Germinal center (tissue), 1 donor: ENCODE data around the gene NLGN4X.

Experiments
- DNase-seq: peaks from one replicate; pipeline ENCODE4 v3.0.0; 2012; ENCODE audit warnings: mixed read lengths, low spot score

The NLGN4X gene

GRCh38 chrX:6228720-6229119 lies at the start of gene NLGN4X:
Gene NLGN4X (minus strand): TSS chrX:6228867. CDS start chrX:6151466, 77,401 bp downstream.
- no peak for DNase-seq

DNA sequence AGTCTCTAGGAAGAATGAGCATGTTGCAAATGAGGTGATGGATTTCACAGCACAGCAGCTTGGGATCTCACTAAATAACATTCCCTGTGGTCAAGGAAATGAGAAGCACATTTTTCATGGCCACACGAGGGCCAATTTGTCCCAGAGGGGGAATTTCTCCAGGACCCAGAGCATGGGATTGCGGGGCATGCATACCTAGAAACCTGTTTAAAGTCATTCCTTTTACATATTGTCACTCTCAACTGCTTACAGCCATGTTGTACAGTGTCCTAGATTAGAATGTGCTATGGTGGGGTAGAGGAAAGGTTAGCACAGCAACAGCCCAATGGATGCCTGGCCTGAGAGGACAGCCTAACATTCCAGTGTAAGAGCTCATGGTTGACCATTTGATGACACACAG lies 37.4 kb upstream of the NLGN4X start:
- no peak for DNase-seq

DNA sequence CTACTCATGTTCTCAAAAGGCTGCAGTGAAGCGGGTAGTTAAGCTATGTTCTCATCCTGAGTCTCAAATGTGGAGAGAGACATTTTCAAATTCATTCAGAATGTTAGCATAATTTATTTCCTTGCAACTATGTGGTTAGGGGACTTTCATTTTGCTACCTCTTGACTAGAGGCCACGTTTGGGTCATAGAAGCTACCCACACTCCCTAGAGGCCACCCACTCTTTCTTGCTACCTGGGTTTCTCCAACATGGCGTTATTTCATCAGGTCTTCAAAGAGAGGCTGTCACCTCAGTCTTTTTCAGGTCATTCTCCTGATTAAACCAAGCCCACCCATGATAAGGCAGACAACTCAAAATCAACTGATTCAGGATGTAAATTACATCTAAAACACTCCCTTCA lies 34.3 kb upstream of the NLGN4X start:
- DNase-seq = no peak

DNA sequence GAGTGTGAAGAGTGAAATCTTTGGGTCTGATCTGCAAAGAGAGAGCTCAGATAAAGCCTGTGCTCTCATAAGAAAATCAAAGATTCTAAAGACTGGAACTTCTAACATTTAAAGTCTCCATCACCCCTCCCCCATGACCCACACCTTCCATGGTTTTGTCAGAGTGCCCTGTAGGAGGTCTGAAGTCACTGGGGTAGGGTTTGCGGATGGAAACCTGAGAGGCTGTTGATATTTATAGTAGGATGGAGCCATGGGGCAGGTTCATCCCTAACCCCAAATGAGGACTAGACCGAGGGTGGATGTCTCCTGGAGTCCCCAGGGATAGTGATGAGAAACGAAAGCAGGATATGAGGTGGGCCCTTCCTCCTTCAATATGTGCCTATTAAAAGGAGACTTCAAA lies 28.4 kb upstream of the NLGN4X start:
- DNase-seq = no peak

DNA sequence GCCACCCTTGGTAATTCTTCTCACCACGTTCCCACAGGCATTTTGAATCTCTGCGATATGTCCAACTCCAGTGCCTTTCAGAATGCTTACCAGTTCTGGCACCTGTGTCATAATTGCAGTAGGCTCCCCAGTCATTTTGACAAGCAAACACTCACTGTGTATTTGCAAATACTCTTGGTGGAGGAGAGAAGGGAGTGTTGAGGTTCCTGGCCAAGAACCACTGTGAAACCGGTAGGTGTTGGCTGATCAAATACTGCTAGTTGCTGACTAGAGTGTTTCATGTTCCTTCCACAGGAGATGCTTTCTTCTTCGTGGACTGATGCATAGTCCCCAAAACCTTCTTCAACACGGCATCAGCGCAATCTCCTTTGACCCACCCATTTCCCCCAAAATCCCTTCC lies 16.0 kb upstream of the NLGN4X start:
- no peak for DNase-seq

DNA sequence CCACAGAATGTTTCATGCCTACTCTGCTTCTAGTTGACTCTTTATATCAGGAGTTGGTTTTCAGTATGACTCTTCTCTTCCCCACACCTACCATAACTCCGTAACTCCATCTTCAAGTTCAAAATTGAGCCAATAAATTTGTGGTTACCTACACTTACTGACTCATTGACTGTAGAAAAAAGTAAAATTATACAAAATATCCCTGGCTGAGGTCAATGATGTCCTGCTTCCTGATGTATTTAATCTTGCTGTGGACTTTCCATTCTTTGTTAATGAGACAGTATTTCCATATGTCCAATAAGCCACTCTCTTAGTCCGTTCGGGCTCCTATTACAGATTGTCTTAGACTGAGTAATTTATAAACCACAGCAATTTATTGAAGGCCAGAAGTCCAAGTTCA lies 9.9 kb upstream of the NLGN4X start:
- DNase-seq = no peak

- DNase-seq = no peak
Measured at GRCh38 chrX:6227935-6228334, 732 bp downstream of the NLGN4X start.

DNA sequence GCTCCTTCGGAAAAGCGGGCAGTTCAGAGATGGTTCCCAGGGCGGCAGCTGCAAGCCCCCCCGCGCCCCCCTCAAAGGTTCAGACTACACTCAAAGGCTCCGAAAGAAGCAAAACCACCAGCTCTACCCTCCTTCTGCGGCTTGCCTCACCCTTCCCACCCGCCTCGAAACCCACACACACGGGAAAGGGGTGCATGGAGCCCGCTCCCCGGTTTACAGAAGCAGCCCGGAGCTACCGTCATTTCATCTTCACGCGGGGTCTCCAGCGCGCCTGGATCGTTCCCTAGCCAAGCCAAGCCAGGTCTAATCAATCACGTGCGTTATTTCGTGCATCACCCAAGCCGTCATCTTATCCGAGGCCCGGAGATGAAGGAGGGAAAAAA lies 1.2 kb downstream of the NLGN4X start:
- DNase-seq = no peak

GRCh38 chrX:6226596-6227452 lies 1.8 kb downstream of the NLGN4X start:
- DNase-seq = no peak

- no peak for DNase-seq
Measured at GRCh38 chrX:6225911-6226595, 2.6 kb downstream of the NLGN4X start.

DNA sequence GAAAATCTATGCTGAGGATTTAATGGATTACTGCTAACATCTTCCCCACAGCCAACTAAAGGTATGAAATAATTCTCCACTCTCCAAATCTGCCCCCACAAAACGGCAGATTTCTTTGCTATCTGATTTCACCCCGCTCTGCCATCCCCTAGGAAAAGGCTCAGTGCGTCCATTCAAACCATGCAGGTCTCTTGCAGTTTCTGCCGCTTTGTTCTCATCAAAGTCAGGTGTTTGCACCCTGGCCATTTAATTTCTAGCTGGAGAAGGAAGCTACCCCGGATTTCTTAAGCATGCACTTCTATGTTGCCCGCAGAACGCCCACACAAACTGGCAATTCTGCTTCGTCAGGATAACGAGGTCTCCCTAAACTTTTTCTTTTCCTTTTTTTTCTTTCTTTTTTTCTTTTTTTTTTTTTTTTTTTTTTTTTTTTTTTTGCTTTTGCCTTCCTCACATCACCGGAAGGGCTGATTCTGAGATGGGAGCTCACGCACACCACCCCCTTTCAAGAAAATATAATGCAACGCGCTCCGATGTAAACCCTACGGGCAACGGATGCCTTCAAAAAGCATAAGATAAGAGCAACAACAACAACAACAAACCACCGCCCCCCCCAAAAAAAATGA lies 3.3 kb downstream of the NLGN4X start:
- no peak for DNase-seq

- no peak for DNase-seq
Measured at GRCh38 chrX:6223516-6223915, 5.2 kb downstream of the NLGN4X start.

GRCh38 chrX:6210230-6210629 lies 18.4 kb downstream of the NLGN4X start:
- DNase-seq = no peak

GRCh38 chrX:6203462-6204215 lies 25.0 kb downstream of the NLGN4X start:
- no peak for DNase-seq

DNA sequence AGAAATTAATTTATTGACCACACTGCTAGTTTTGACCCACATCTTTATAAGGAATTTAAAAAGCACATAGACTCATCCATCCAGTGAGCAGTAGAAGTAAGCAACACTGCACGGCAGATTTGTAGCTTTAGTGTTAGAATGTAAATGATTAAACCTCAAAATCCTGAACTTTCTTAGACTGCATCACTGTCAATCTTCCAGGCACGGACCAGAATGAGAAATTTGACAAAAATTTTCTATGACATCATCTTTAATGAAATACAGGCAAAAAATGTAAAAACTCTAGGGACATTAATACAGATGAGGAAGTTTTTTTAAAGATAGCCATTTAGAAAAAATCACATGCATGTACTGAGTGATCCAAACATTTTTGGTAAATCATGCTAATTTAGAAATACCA lies 29.2 kb downstream of the NLGN4X start:
- no peak for DNase-seq

- DNase-seq = no peak
Measured at GRCh38 chrX:6187256-6187655, 41.4 kb downstream of the NLGN4X start.

DNA sequence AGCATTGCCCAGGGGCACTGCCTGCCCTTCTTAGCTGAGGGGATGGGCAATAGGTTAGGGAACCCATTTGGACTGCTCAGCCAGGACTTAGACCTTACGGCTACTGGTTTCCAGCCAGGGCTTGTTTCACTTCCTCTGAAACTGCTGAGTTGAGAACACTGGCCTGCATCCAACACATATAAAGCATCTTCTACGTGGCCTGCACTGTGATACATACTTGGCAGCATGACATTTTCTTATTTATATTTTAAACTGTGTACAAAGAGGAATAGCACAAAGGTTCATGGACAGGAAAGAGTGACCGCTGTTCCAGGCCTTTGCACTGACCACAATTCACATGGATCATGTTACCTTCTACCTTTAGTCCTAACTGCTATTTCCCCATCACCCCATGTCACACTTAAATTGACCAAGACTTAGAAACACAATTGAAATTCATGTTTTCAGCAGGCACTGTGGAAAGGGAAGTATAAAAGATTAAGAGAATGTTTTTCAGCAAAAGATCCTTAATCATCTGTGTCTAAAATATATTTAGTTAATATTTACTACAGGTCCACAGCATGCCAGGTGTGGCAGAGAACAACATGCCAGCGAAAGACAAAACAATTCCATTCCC lies 43.7 kb downstream of the NLGN4X start:
- no peak for DNase-seq

DNA sequence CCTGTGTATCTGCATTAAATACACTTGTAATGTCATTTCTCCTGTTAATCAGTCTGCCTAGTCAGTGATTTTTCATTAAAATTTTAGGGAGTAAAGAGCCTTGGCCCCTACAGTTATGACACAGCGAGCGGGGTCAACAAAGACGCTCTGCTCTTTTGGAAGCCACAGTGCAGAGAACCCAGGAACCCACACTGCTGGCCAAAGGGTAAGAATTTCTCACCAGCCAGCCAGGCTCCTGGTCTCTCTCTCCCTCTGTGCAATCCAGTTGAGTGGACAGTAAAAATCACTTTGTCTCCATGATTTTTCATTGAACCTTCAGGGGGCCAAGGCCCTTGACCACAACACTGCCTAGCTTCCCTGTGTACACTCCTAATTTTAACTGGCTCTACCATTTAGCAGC lies 52.8 kb downstream of the NLGN4X start:
- DNase-seq = no peak

DNA sequence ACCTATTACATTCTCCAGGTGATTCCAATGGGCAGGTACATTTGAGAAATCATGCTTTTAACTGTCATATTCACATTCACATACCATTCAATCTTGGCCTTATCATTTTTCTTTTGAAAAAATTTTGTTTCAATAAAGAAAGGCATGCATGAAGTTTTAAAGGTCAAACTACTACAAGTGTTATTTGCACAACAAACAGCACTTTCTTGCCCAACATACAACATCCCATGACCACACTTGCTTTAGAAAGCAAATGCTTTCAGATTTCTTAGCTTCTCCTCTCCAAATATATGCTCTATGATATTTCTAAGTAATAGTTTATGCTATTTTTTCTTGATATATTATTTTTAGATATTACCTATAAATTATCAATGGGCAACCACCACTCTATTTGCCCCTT lies 58.2 kb downstream of the NLGN4X start:
- no peak for DNase-seq

DNA sequence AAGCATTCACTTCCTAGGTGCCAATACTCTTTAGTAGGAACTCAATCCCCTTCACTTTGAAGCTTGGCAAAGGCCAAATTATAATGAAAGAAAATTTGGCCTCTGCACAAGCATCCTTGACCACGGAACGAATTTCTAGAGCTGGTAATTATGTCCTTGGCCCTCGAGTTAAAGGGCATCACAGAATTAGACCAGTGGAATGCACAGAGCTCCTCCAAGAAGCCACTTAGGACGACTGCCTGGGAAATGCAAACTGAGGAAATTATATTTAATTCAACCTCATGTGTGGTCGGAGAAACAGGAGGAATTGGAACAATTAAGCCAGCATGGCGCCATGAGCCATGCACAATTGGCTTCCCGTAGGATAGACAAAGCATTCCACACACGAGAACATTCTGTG lies 59.3 kb downstream of the NLGN4X start:
- DNase-seq = no peak

DNA sequence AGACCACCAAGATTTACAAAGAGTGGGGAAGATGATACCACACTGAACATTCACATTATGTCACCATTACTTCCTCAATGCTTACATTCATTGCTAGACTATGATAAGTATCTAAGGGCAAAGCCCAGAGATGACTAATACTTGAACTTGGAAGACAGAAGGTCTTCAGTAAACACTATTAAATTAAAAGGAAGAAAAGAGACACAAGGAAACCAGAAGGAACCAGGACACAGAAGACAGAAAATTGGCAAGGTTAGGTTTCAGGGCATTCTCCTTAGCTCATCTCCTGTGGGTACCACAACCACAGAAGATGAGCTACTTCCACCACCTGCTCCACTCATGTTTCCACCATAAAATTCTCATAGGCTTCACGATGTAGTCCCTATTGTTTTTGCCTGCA lies 64.9 kb downstream of the NLGN4X start:
- DNase-seq = no peak

- DNase-seq = no peak
Measured at GRCh38 chrX:6159468-6159867, 69.2 kb downstream of the NLGN4X start.
